Dedifferentiated amniotic fluid mesenchymal stem cell (primary cell): ENCODE data around the gene RCBTB1.
"Not testable (repeated sequence)": the region's sequence is repeated elsewhere in the genome, so short reads cannot be mapped to it uniquely, and the experiment has no call there.

Experiments used
- DNase-seq: peaks from one replicate; pipeline ENCODE4 v3.0.0-alpha.2; 2016; ENCODE audit errors: extremely low spot score

The RCBTB1 gene

DNA sequence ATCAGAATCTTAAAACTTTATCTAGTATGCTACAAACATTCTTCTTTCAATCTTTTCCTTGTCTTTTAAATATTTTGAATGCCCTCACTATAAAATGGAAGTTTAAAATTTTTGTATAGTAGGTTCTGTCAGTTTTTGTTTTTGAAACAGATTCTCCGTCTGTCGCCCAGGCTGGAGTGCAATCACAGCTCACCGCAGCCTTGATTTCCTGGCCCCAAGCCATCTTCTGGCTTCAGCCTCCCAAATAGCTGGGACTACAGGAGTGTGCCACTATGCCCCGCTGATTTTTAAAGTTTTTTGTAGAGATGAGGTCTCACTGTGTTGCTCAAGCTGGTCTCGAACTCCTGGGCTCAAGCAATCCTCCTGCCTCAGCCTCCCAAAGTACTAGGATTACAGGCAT is 68.9 kb downstream of the RCBTB1 start:
- DNase-seq: no peak

DNA sequence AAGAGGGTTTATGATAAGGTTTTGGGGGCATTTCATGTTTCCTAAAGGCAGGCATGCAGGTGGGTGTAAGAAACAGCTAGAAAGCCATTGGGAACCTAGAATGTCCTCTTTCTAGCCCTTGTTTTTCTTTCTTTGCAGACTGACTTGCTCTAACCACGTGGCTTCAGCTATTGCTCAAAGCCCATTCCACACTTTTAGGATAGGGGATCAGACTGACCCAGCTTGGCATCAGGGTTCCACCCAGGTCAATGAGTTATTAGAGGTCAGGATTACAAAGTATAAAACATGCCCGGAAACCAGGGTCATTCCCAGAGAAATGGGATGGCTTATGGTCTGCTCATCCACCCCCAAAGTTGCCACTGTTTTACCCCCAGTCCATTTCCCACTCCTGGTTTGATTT is 72.8 kb downstream of the RCBTB1 start:
- DNase-seq: no peak

DNA sequence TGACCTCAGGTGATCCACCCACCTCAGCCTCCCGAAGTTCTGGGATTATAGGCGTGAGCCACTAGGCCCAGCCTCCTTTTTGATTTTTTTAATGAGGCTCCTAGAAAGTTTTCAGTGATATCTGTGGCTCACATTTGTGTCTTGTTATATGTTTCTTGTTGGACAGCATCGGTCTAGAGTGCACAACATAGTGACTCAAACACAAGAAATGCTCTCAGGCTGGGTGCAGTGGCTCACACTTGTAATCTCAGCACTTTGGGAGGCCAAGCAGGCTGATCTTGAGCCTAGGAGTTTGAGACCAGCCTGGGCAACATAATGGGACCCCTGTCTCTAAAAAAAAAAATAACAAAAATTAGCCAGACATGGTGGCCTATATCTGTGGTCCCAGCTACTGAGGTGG is 81.4 kb downstream of the RCBTB1 start:
- no peak for DNase-seq

DNA sequence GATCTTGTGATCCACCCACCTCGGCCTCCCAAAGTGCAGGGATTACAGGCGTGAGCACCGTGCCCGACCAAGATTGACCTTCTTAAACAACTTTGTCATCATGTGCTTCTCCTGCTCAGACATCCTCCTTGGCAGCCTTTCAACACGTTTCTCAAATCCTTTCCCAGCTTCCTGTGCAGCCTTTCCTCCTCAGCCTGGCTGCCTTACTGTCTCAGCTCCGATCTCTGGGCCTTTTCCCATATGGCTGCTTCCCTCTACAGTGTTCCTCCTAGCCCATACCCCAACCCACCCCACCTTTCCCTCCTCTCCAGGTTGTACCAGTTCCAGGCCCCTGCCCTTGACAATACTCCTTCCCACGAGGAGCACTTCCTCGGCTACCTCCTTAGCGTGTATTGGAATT is 82.4 kb downstream of the RCBTB1 start:
- DNase-seq: no peak

DNA sequence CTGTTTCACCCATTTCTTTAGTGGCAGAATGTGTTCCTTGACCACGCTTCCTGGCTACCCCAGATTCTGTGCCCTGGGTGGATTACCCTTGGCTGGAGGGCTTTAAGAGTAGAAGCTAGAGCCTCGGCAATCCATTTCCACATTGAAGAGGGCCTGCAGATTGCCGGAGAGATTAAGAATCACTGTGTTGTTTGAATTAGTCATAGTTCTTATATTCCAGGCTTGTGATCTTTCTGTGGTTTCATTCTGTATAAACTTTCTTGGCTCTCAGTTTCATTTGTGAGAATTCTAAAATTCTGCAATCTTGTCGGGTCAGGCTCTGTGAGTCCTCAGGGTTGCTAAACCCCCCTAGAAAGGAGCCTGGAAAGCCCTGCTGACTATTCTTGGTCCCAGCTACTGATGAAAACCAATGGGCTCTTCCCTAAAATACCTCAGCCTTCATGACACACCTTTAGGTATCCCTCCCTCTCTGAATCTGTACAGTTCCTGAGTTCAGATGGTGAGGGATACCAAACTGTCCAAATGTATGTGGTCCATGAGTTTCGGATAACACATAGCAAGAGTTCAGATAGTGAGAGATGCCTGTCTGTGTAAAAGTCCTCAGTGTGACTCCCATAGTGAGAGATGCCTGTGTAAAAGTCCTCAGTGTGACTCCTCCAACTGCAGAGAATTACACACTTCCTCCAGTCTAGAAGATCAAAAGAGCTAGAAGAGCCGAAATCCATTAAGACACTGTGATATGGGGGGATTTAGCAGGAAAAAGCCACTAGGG is 85.3 kb downstream of the RCBTB1 start:
- DNase-seq: peak; percentile 72

DNA sequence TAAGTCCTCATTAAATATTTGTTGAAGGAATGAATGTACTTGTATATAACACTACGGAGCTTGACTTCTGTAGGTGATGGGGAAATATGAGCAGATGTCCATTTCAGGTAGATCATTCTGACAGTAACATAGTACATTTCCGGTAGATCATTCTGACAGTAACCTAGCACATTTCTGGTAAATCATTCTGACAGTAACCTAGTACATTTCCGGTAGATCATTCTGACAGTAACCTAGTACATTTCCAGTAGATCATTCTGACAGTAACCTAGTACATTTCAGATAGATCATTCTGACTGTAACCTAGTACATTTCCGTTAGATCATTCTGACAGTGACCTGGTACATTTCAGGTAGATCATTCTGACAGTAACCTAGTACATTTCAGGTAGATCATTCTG is 87.2 kb downstream of the RCBTB1 start:
- DNase-seq: no peak

DNA sequence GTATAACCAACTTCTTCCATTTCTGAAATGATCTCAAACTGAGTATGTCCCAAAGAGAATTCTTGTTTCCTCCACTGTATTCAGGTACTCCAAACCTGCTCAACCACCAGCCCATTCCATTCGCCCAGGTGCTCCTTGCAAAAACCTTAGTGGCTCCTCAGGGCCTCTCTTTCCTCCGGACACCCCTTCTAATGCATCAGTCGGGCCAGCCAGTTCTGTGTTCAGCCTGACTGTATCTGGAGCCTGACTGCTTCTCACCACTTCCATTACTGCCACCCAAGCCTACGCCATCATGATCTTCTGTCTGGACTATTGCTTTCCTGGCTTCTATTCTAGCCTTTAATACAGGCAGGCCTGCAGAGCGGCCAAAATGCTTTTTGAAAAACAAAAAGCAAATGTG is 88.1 kb downstream of the RCBTB1 start:
- DNase-seq: no peak

DNA sequence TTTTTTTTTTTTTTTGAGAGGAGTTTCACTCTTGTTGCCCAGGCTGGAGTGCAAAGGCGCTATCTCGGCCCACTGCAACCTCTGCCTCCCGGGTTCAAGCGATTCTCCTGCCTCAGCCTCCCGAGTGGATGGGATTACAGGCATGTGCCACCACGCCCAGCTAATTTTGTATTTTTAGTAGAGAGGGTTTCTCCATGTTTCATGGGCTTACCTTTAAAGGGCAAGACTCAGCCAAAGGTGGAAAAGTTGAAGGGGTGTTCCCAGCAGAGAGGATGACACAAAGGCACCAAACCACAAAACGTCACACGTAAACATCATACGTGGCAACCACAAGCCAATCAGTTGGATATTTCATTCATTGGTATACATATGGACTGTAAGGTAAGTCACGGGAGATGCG is 88.5 kb downstream of the RCBTB1 start:
- DNase-seq: not testable (repeated sequence)

DNA sequence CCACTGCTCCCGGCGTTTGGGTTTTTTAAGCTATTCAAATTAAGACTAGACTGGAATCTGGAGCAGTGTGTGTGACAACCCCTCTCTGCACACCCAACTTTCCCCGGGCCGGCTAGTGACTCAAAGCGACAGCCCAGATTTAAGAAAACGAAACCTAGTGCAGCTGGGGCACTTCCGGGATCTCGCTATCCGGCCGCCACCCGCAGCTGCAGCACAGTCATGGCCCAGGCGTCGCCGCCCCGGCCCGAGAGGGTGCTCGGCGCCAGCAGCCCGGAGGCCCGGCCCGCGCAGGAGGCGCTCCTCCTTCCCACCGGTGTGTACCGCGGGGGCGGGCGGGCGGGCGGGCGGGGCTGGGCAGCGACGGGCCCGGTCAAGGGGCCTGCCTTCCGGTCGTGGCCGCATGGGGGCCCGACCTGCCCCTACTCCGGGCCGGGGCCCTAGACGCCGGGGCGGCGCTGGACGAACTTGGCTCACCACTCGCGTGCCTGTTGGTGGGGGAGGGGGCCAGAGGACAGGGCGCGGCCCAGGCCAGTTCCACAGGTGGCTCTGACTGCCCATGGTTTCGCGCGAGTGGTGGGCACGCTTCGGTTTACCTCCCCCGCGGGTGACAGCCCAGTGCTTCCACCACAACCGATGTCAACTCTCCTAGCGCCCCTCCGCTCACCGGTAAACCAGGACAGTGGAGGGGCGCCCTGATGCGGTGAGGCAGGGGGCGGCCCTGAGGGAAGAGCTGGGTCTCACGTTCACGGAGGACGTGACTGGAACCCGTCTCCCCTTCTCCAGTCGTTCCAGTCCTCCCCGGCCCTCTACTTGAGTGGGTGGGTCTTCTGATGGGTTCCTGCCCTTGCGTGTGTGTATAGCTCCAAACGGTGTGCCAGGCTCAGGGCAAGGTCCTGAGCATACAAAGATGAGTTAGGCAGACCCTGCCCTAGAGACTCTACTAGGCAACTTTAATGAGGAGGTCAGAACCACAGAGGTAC is 89.3 kb downstream of the RCBTB1 start, which contains the start of gene PHF11:
PHF11 (plus strand) TSS at position 171 of the 980 bp plus-strand sequence; CDS start at position 220, 49 bp downstream.
- peak; percentile 64 for DNase-seq

DNA sequence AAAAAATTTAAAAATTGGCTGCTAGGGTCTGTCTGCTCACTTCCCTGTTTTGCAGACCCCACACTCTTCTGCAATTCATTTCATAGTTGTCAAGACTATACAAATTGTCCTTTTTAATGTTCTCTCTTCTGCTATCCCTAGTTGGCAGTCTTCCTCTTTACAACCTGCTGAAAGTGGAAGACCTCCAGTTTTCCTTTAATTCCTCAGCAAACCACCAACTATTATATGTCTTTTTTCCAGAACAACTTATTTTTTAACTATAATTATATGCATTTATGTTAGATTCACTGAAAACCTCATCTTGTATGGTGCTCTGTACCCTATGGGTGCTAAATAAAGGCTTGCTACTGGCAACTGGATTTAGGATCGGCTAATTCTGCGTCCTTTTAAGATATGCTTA is 90.7 kb downstream of the RCBTB1 start:
- no peak for DNase-seq

DNA sequence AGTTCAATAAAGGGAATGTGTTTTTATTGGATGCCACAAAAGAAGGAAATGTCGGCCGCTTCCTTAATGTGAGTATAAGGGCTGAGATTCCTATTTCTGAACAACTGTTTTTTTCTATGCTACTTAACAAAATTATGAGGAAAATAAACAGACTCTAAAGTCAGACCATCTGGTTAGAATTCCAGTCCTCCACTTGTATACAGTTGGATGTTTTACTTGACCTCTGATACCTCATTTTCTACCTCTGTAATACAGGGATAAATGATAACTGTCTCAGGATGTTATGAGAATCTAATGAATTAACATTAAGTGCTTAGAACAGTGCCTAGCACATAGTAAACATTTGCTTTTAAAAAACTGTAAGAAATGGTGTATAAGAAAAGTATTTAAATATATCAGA is 96.8 kb downstream of the RCBTB1 start:
- DNase-seq: no peak
